SKM-1 treated with dmso at 0.1 percent for 144 hours (cell line): ENCODE data around the gene CEBPG.

Source experiments
- DNase-seq: peaks from one replicate; lab custom pipeline; 2025; ENCODE audit not compliant: unreplicated experiment; lab: John Stamatoyannopoulos, UW

The CEBPG gene

GRCh38 chr19:33418871-33419787 lies 45.6 kb downstream of the CEBPG start:
- no peak for DNase-seq

GRCh38 chr19:33419788-33420130 lies 46.2 kb downstream of the CEBPG start:
- DNase-seq: no peak

- DNase-seq: no peak
Measured at GRCh38 chr19:33420821-33421220, 47.3 kb downstream of the CEBPG start.

- no peak for DNase-seq
Measured at GRCh38 chr19:33421368-33421767, 47.9 kb downstream of the CEBPG start.

GRCh38 chr19:33422369-33423180 lies 49.1 kb downstream of the CEBPG start:
- no peak for DNase-seq

GRCh38 chr19:33424181-33424580 lies 50.7 kb downstream of the CEBPG start:
- DNase-seq: no peak

GRCh38 chr19:33426621-33427361 lies 53.3 kb downstream of the CEBPG start:
- DNase-seq: no peak

- DNase-seq: no peak
Measured at GRCh38 chr19:33427801-33428626, 54.5 kb downstream of the CEBPG start.

GRCh38 chr19:33428627-33429125 lies 55.2 kb downstream of the CEBPG start:
- DNase-seq: no peak

- no peak for DNase-seq
Measured at GRCh38 chr19:33429891-33430673, 56.6 kb downstream of the CEBPG start.

- DNase-seq: peak; percentile 60
Measured at GRCh38 chr19:33430674-33431277, 57.3 kb downstream of the CEBPG start.

- DNase-seq: no peak
Measured at GRCh38 chr19:33432015-33432414, 58.5 kb downstream of the CEBPG start.
